Measurements from ENCODE around the gene USP3.

DNA sequence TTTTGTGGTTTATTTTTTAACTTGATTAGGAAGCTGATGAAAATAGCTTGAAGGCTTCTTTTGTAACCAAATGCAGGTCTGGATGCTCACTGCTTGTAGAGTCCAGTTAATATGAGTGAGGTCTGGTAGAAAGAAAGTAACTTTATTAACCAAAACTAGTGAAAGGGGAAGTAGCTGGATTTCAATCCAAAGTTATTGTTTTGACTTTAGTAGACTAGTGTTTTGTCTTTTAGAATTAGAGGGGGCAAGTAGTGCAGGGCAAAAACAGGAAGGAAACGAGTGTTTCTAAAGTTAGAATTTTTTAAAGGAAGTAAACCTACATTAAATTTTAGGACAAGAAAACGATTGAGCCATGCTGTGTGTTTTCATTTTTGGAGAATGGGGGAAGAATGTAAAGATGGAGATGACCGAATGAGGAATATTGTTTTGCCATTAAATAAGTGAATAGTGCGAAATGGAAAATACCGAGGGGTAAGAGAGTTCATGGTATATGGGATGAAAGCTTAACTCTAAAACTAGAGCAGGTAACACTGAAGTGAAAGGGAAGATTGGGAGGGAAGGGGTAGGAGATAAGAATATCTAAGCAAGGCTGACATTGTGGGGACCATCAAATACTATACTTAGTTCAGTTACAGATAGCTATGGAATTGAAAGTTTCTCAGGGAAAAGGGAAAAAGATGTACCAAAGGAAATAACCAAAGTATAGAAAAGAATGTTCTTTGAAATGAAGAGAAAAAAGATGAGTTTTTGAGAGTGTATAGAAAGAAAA is 40.0 kb downstream of the USP3 start:
- no peak for TF ChIP-seq CTCF (IDR thresholded peaks at IDR 0.05)
- no peak for TF ChIP-seq POLR2A (IDR thresholded peaks at IDR 0.05)

Data from esophagus squamous epithelium (tissue), 4 donors.